ENCODE measurements around the gene FNDC3B.

FNDC3B gene

DNA sequence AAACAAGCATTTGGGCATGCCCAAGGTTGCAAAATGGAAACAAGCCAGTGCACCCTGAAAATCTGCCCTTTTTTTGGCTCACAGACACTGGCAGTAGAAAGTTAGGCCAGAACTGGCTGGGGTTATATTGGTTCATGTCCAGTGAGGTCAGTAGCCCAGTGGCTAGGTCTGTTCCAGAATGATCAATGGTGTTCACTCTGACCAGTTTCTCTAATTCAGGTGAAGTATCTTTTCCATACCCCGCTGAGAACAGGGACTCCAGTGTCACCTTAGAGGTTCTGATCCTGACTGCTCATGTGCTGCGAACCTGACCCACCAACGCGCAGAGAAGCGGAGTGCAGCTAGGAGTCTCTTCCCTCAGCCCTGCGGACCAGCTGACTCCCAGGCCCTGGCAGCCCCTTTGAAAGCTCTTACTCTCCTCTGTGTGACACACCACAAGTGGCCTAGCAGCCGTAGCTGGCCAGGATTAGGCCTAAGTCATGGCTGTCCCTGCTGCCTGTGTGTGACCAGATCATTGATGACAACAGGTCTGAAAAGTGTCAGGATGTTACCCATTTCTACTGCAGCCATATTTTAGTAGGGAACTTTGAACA lies 285.3 kb downstream of the FNDC3B start:
- no peak for TF ChIP-seq POLR2A (IDR thresholded peaks at IDR 0.05; ENCODE audit: low read depth, low read length)
- TF ChIP-seq POLR2AphosphoS5 (IDR thresholded peaks at IDR 0.05; ENCODE audit: low read depth, low read length), result no peak
- TF ChIP-seq TAF1 (IDR thresholded peaks at IDR 0.05; ENCODE audit: borderline replicate concordance, low read depth, low read length), result no peak
- DNase-seq (ENCODE audit: insufficient read length), result no peak
- FAIRE-seq, result no peak

DNA sequence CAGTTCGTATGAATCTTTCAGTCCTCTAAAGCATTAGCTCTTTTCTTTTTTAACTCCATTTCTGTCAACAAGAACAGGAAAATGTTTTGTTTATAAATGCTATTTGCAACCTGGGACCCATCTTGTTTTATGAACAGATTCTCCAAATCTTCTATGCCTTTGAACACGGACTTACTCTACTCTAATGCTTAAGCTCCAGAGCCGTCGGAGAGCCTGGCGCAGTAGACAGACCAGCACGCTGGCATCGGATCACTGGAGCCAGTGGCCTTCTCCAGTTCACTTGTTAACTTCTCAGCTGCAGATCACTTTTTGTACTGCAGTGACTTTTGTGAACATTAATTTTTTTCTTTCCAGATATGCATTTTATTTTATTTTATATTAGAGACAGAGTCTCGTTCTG lies 286.1 kb downstream of the FNDC3B start:
- FAIRE-seq (no peak), DNase-seq (ENCODE audit: insufficient read length) (no peak)
- no peak for TF ChIP-seq TAF1 (IDR thresholded peaks at IDR 0.05; ENCODE audit: borderline replicate concordance, low read depth, low read length)
- no peak for TF ChIP-seq POLR2AphosphoS5 (IDR thresholded peaks at IDR 0.05; ENCODE audit: low read depth, low read length)
- no peak for TF ChIP-seq POLR2A (IDR thresholded peaks at IDR 0.05; ENCODE audit: low read depth, low read length)

DNA sequence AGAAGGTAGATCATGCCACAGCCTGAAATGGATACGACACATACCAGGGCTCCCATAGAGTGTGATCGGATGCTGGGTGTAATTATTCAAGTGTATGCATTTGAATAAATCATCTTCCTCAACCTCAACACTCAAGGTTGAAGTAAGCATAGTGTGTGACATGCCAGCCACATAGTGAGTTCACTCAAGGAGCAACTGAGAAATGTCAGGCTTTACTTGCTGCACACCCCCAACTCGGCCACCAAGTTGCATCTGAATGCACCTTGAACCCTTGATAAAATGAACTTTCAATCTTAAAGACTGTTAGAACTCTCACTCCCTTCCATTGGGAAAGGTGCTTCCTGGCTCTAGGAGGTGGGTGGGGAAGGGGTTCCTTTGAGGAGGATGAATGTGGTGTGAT lies 287.6 kb downstream of the FNDC3B start:
- no peak for DNase-seq (ENCODE audit: insufficient read length)
- no peak for FAIRE-seq
- TF ChIP-seq TAF1 (IDR thresholded peaks at IDR 0.05; ENCODE audit: borderline replicate concordance, low read depth, low read length), result no peak
- no peak for TF ChIP-seq POLR2A (IDR thresholded peaks at IDR 0.05; ENCODE audit: low read depth, low read length)
- TF ChIP-seq POLR2AphosphoS5 (IDR thresholded peaks at IDR 0.05; ENCODE audit: low read depth, low read length), result no peak

- no peak for FAIRE-seq
- DNase-seq (ENCODE audit: insufficient read length), result no peak
- TF ChIP-seq POLR2A (IDR thresholded peaks at IDR 0.05; ENCODE audit: low read depth, low read length), result no peak
- no peak for TF ChIP-seq TAF1 (IDR thresholded peaks at IDR 0.05; ENCODE audit: borderline replicate concordance, low read depth, low read length)
- no peak for TF ChIP-seq POLR2AphosphoS5 (IDR thresholded peaks at IDR 0.05; ENCODE audit: low read depth, low read length)
Measured at GRCh38 chr3:172328282-172328681, 288.9 kb downstream of the FNDC3B start.

- no peak for DNase-seq (ENCODE audit: insufficient read length)
- TF ChIP-seq POLR2A (IDR thresholded peaks at IDR 0.05; ENCODE audit: low read depth, low read length) (no peak), TAF1 (IDR thresholded peaks at IDR 0.05; ENCODE audit: borderline replicate concordance, low read depth, low read length) (no peak), POLR2AphosphoS5 (IDR thresholded peaks at IDR 0.05; ENCODE audit: low read depth, low read length) (no peak)
- no peak for FAIRE-seq
Measured at GRCh38 chr3:172329070-172329469, 289.7 kb downstream of the FNDC3B start.

DNA sequence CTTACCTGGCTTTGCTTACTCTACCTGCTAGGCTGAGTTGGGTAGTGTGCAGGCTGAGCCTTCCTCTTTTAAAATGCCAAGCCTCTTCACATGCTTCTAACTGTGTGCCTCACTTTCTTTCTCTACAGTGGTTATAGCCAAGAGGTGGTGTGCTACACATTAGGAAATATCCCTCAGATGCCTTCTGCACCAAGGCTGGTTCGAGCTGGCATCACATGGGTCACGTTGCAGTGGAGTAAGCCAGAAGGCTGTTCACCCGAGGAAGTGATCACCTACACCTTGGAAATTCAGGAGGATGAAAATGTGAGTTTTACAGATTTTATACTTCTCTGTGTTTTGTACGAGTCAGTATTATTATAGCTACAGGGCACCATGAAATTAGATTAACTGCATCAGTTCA lies 291.0 kb downstream of the FNDC3B start:
- no peak for DNase-seq (ENCODE audit: insufficient read length)
- FAIRE-seq, result no peak
- no peak for TF ChIP-seq POLR2AphosphoS5 (IDR thresholded peaks at IDR 0.05; ENCODE audit: low read depth, low read length)
- TF ChIP-seq TAF1 (IDR thresholded peaks at IDR 0.05; ENCODE audit: borderline replicate concordance, low read depth, low read length), result no peak
- TF ChIP-seq POLR2A (IDR thresholded peaks at IDR 0.05; ENCODE audit: low read depth, low read length), result no peak

GRCh38 chr3:172332256-172333041 lies 293.1 kb downstream of the FNDC3B start:
- FAIRE-seq (peak; percentile 92), DNase-seq (ENCODE audit: insufficient read length) (no peak)
- no peak for TF ChIP-seq POLR2AphosphoS5 (IDR thresholded peaks at IDR 0.05; ENCODE audit: low read depth, low read length)
- no peak for TF ChIP-seq TAF1 (IDR thresholded peaks at IDR 0.05; ENCODE audit: borderline replicate concordance, low read depth, low read length)

- TF ChIP-seq POLR2A (IDR thresholded peaks at IDR 0.05; ENCODE audit: low read depth, low read length), result no peak
- no peak for TF ChIP-seq POLR2AphosphoS5 (IDR thresholded peaks at IDR 0.05; ENCODE audit: low read depth, low read length)
- TF ChIP-seq TAF1 (IDR thresholded peaks at IDR 0.05; ENCODE audit: borderline replicate concordance, low read depth, low read length), result no peak
- FAIRE-seq (no peak), DNase-seq (ENCODE audit: insufficient read length) (no peak)
Measured at GRCh38 chr3:172333042-172333377, 293.6 kb downstream of the FNDC3B start.

- FAIRE-seq (no peak), DNase-seq (ENCODE audit: insufficient read length) (no peak)
- no peak for TF ChIP-seq TAF1 (IDR thresholded peaks at IDR 0.05; ENCODE audit: borderline replicate concordance, low read depth, low read length)
- no peak for TF ChIP-seq POLR2AphosphoS5 (IDR thresholded peaks at IDR 0.05; ENCODE audit: low read depth, low read length)
- TF ChIP-seq POLR2A (IDR thresholded peaks at IDR 0.05; ENCODE audit: low read depth, low read length), result no peak
Measured at GRCh38 chr3:172333692-172334457, 294.5 kb downstream of the FNDC3B start.

- TF ChIP-seq TAF1 (IDR thresholded peaks at IDR 0.05; ENCODE audit: borderline replicate concordance, low read depth, low read length) (no peak), POLR2AphosphoS5 (IDR thresholded peaks at IDR 0.05; ENCODE audit: low read depth, low read length) (no peak), POLR2A (IDR thresholded peaks at IDR 0.05; ENCODE audit: low read depth, low read length) (no peak)
- FAIRE-seq (no peak), DNase-seq (ENCODE audit: insufficient read length) (no peak)
Measured at GRCh38 chr3:172334671-172335207, 295.4 kb downstream of the FNDC3B start.

GRCh38 chr3:172339892-172340291 lies 300.5 kb downstream of the FNDC3B start:
- FAIRE-seq (no peak), DNase-seq (ENCODE audit: insufficient read length) (no peak)
- TF ChIP-seq POLR2AphosphoS5 (IDR thresholded peaks at IDR 0.05; ENCODE audit: low read depth, low read length), result no peak

Data from GM12892 (cell line).